ENCODE results near the gene CDC14A. TPM values are rescaled to one million over a fixed set of nuclear protein-coding genes. Genes with fewer than 3 reads are reported as not detected.
A peak's percentile ranks its signal among the peaks of the same experiment; 100 is the strongest.

Gene CDC14A
- polyA plus RNA-seq, 1 of the 3 experiments (the other 2 are of a cell fraction): 2.2 TPM

DNA sequence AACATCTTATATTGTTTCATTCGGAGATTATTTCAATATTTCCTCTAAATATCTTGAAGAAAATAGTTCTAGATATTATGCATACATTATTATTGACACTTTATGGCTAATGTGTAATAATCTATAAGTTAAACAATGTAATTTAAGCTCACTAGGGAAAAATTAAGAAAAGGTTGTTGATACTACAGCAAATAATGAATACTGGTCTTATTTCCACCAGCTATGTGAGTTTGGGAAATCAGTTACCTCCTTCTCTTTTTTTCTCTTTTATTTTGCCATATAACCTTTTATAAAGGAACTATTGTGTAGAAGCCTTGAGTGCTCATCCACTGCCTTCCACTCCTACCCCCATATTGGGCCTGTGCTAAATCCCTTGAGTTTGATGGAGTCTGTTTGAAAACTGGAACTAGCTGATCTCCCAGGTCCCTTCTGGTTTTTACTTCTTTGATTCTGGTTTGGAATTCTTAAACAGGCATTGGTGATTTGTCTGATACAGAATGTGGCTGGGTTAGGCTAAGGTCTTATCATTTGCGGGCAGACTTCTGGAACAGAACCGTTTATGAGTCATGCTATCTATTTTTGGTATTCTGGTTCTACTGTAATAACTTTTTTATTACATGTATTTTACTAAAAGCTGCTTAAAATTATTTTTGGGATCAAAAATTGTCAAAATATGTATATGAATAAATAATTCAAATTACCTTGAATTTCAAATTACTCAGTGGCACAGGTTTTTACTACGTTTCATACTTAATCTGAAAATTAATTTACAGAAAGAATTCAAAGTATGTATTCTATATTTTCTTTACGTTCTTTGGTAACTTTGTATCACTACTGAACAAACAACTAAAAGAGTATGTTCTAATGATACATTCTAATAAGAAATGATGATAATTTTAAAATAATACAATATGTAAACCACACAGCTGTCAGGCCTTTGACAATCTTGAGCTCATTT lies 5.0 kb upstream of the CDC14A start:
- DNase-seq: no peak
- peaks cover 15% of the 10 kb centered on the region for H3F3A ChIP-seq (replicated peaks; ENCODE audit: insufficient read depth)
- no peaks in the 10 kb centered on the region for H4K20me1 ChIP-seq (ENCODE audit: insufficient read depth)
- no peak overlapping the region for H2AFZ ChIP-seq (ENCODE audit: low read depth)
- H3K4me3 ChIP-seq (ENCODE audit: low read depth in 2 of 2, low read length in 1 of 2): no peak overlapping the region
- no peaks in the 10 kb centered on the region for H3K27me3 ChIP-seq (ENCODE audit: insufficient read depth)
- no peaks in the 10 kb centered on the region for H3K79me2 ChIP-seq (ENCODE audit: insufficient read depth)
- no peak overlapping the region for H3K4me2 ChIP-seq
- TF ChIP-seq MEF2A (IDR thresholded peaks at IDR 0.05; ENCODE audit: borderline replicate concordance, low read depth) (peak; percentile 59; the same call in 1 of the 2 replicates), JUND (IDR thresholded peaks at IDR 0.05) (peak; percentile 21; the same call in 1 of the 2 replicates), SMC3 (IDR thresholded peaks at IDR 0.05; ENCODE audit: low read depth, low read length) (no peak)
- peaks cover 0 to 6% of the 10 kb centered on the region in 2 experiments; a peak in 1 of 4 replicates for H3K4me1 ChIP-seq (ENCODE audit: control insufficient read depth in 1 of 2, insufficient read depth in 2 of 2, low read depth in 1 of 2, low read length in 1 of 2)
- no peak overlapping the region for H3K27ac ChIP-seq (ENCODE audit: low read depth in 2 of 2, low read length in 1 of 2)
- H3K36me3 ChIP-seq (replicated peaks in 1 of 2; ENCODE audit: control insufficient read depth in 1 of 2, insufficient read depth in 2 of 2, low read length in 1 of 2): no peaks in the 10 kb centered on the region
- H3K9ac ChIP-seq: no peak overlapping the region
- no peaks in the 10 kb centered on the region for H3K9me2 ChIP-seq
- H3K9me3 ChIP-seq: no peaks in the 10 kb centered on the region
- CTCF ChIA-PET: interaction anchor here (1.0 to 1.4 kb wide), 2 partner anchors 9 to 112 kb away, joined by 3 read pairs; no protein-coding TSS in a partner anchor
- 70% methylated on average over 5 of the region's 5 CpGs for WGBS (ENCODE audit: low lambda C conversion rate)
- POLR2A ChIA-PET: no interaction called here

DNA sequence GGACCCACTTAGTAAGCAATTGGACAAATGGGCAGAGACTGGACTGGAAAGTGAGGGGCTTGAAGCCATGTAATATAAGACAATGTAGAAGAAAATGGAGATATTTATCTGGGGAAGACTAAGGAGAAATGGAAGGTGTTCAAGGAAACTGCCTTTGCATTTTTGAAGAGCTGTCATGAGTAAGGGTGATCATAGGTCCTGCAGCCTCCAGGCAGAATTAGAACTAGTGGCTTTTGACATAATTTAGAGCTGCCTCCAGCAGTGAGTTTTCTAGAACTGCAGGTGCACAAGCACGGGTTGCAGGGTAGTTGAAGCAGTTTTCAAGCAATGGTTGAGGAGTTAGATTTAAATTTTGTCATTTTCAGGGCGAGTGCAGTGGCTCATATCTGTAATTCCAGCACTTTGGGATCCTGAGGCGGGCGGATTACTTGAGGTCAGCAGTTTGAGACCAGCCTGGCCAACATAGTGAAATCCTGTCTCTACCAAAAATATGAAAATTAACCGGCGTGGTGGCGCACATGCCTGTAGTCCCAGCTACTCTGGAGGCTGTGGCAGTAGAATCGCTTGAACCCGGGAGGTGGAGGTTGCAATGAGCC lies 3.7 kb upstream of the CDC14A start:
- Histone ChIP-seq H3K9me2 (no peaks in the 10 kb centered on the region), H3K4me2 (no peak overlapping the region), H3K79me2 (ENCODE audit: insufficient read depth) (peaks cover 8% of the 10 kb centered on the region; the same call in 1 of the 2 replicates), H3K36me3 (replicated peaks in 1 of 2; ENCODE audit: control insufficient read depth in 1 of 2, insufficient read depth in 2 of 2, low read length in 1 of 2) (no peaks in the 10 kb centered on the region), H4K20me1 (ENCODE audit: insufficient read depth) (no peaks in the 10 kb centered on the region), H3K9ac (no peak overlapping the region), H3K4me3 (ENCODE audit: low read depth in 2 of 2, low read length in 1 of 2) (no peak overlapping the region), H2AFZ (ENCODE audit: low read depth) (no peak overlapping the region), H3K27ac (ENCODE audit: low read depth in 2 of 2, low read length in 1 of 2) (no peak overlapping the region), H3K27me3 (ENCODE audit: insufficient read depth) (no peaks in the 10 kb centered on the region), H3K9me3 (no peaks in the 10 kb centered on the region), H3F3A (replicated peaks; ENCODE audit: insufficient read depth) (peaks cover 15% of the 10 kb centered on the region), H3K4me1 (ENCODE audit: control insufficient read depth in 1 of 2, insufficient read depth in 2 of 2, low read depth in 1 of 2, low read length in 1 of 2) (peaks cover 3 to 6% of the 10 kb centered on the region in 2 experiments; a peak in 2 of 4 replicates)
- WGBS (ENCODE audit: low lambda C conversion rate): 92% methylated on average over 9 of the region's 9 CpGs
- TF ChIP-seq ELF1 (IDR thresholded peaks at IDR 0.05) (no peak), RFX5 (IDR thresholded peaks at IDR 0.05; ENCODE audit: low read length) (no peak), POLR2AphosphoS5 (IDR thresholded peaks at IDR 0.05; ENCODE audit: low read depth, low read length) (no peak), FOSL2 (IDR thresholded peaks at IDR 0.05; ENCODE audit: borderline replicate concordance, low read depth) (no peak), MEF2A (IDR thresholded peaks at IDR 0.05; ENCODE audit: borderline replicate concordance, low read depth) (no peak), EZH2phosphoT487 (IDR thresholded peaks at IDR 0.05; ENCODE audit: borderline replicate concordance, low read depth) (no peak), TAF1 (IDR thresholded peaks at IDR 0.05; ENCODE audit: borderline replicate concordance, low read depth, low read length) (no peak), GABPA (IDR thresholded peaks at IDR 0.05; ENCODE audit: low read depth) (no peak), GATA2 (CRISPR knock-in tag; IDR thresholded peaks at IDR 0.05) (no peak), TCF12 (IDR thresholded peaks at IDR 0.05) (no peak), RXRA (IDR thresholded peaks at IDR 0.05; ENCODE audit: borderline replicate concordance, low read depth) (no peak), FOXM1 (IDR thresholded peaks at IDR 0.05; ENCODE audit: low read depth) (no peak), SIN3A (IDR thresholded peaks at IDR 0.05; ENCODE audit: borderline replicate concordance, low read depth, low read length) (no peak)
- TF ChIP-seq, protein P1, sequence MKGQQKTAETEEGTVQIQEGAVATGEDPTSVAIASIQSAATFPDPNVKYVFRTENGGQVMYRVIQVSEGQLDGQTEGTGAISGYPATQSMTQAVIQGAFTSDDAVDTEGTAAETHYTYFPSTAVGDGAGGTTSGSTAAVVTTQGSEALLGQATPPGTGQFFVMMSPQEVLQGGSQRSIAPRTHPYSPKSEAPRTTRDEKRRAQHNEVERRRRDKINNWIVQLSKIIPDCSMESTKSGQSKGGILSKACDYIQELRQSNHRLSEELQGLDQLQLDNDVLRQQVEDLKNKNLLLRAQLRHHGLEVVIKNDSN (IDR thresholded peaks at IDR 0.05; ENCODE audit: borderline replicate concordance, low read depth): no peak
- TF ChIP-seq, protein P2, sequence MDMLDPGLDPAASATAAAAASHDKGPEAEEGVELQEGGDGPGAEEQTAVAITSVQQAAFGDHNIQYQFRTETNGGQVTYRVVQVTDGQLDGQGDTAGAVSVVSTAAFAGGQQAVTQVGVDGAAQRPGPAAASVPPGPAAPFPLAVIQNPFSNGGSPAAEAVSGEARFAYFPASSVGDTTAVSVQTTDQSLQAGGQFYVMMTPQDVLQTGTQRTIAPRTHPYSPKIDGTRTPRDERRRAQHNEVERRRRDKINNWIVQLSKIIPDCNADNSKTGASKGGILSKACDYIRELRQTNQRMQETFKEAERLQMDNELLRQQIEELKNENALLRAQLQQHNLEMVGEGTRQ (IDR thresholded peaks at IDR 0.05; ENCODE audit: borderline replicate concordance, low read depth, low read length): no peak
- TF ChIP-seq, protein P3, sequence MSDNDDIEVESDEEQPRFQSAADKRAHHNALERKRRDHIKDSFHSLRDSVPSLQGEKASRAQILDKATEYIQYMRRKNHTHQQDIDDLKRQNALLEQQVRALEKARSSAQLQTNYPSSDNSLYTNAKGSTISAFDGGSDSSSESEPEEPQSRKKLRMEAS (IDR thresholded peaks at IDR 0.05; ENCODE audit: low read depth): no peak
- TF ChIP-seq, protein P4, sequence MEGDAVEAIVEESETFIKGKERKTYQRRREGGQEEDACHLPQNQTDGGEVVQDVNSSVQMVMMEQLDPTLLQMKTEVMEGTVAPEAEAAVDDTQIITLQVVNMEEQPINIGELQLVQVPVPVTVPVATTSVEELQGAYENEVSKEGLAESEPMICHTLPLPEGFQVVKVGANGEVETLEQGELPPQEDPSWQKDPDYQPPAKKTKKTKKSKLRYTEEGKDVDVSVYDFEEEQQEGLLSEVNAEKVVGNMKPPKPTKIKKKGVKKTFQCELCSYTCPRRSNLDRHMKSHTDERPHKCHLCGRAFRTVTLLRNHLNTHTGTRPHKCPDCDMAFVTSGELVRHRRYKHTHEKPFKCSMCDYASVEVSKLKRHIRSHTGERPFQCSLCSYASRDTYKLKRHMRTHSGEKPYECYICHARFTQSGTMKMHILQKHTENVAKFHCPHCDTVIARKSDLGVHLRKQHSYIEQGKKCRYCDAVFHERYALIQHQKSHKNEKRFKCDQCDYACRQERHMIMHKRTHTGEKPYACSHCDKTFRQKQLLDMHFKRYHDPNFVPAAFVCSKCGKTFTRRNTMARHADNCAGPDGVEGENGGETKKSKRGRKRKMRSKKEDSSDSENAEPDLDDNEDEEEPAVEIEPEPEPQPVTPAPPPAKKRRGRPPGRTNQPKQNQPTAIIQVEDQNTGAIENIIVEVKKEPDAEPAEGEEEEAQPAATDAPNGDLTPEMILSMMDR (IDR thresholded peaks at IDR 0.05): no peak
- TF ChIP-seq, protein P5, sequence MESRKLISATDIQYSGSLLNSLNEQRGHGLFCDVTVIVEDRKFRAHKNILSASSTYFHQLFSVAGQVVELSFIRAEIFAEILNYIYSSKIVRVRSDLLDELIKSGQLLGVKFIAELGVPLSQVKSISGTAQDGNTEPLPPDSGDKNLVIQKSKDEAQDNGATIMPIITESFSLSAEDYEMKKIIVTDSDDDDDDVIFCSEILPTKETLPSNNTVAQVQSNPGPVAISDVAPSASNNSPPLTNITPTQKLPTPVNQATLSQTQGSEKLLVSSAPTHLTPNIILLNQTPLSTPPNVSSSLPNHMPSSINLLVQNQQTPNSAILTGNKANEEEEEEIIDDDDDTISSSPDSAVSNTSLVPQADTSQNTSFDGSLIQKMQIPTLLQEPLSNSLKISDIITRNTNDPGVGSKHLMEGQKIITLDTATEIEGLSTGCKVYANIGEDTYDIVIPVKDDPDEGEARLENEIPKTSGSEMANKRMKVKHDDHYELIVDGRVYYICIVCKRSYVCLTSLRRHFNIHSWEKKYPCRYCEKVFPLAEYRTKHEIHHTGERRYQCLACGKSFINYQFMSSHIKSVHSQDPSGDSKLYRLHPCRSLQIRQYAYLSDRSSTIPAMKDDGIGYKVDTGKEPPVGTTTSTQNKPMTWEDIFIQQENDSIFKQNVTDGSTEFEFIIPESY (IDR thresholded peaks at IDR 0.05; ENCODE audit: borderline replicate concordance, low read depth): no peak
- POLR2A ChIA-PET: no interaction called here
- no peak for DNase-seq
- CTCF ChIA-PET: interaction anchor here (1.4 kb wide), 1 partner anchor 111 kb away, joined by 3 read pairs; no protein-coding TSS in a partner anchor

Data from SK-N-SH (cell line).